Endothelial cell (in vitro differentiated cells): Measurements from ENCODE around the gene LCE2D. TPM values are rescaled to one million over a fixed set of nuclear protein-coding genes. Genes with fewer than 3 reads are reported as not detected.

Source experiments
- DNase-seq: peaks from one replicate; pipeline ENCODE4 v3.0.0; 2021; ENCODE audit warnings: low spot score
- H3K27ac Mint-ChIP-seq: one replicate; pipeline ENCODE4 v1.8.0; 2021; ENCODE audit warnings: mixed read lengths, inconsistent platforms; ENCODE audit not compliant: unreplicated experiment
- H3K27me3 Mint-ChIP-seq: one replicate; pipeline ENCODE4 v1.8.0; 2021; ENCODE audit warnings: mild to moderate bottlenecking, moderate library complexity, mixed read lengths, inconsistent platforms; ENCODE audit not compliant: unreplicated experiment
- H3K36me3 Mint-ChIP-seq: one replicate; pipeline ENCODE4 v1.8.0; 2021; ENCODE audit warnings: mild to moderate bottlenecking, low read depth, mixed read lengths, inconsistent platforms; ENCODE audit not compliant: unreplicated experiment
- H3K4me1 Mint-ChIP-seq: one replicate; pipeline ENCODE4 v1.8.0; 2021; ENCODE audit warnings: mild to moderate bottlenecking, mixed read lengths, inconsistent platforms; ENCODE audit not compliant: unreplicated experiment
- H3K4me3 Mint-ChIP-seq: one replicate; pipeline ENCODE4 v1.8.0; 2021; ENCODE audit warnings: mild to moderate bottlenecking, mixed read lengths, inconsistent platforms; ENCODE audit not compliant: unreplicated experiment
- H3K9me3 Mint-ChIP-seq: one replicate; pipeline ENCODE4 v1.8.0; 2021; ENCODE audit warnings: mixed read lengths, inconsistent platforms; ENCODE audit not compliant: unreplicated experiment
- long read RNA-seq: library from polyadenylated mRNA; unstranded; transcript quantifications from one replicate; pipeline ENCODE4 v2.0.0, GENCODE V29; 2020; ENCODE audit not compliant: unreplicated experiment
- total RNA-seq: library from RNA; stranded (reverse); fragmentation: NEBNext Ultra II Directional; extraction: Animal tissue kit (Norgen Biotek cat#: 25700); gene quantifications from one replicate; pipeline ENCODE4 v1.2.1, GENCODE V29; 2021; ENCODE audit not compliant: unreplicated experiment
- TF ChIP-seq, protein P1 (sequence below): fragments of 200-600 bp; sonication (generic); IDR thresholded peaks from one replicate; pipeline ENCODE4 v1.5.0; 2021; ENCODE audit warnings: antibody characterized with exemption; ENCODE audit not compliant: unreplicated experiment

LCE2D gene, protein sequence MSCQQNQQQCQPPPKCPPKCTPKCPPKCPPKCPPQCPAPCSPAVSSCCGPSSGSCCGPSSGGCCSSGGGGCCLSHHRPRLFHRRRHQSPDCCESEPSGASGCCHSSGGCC
- total RNA-seq = not detected
- long read RNA-seq = 0 reads

GRCh38 chr1:152663098-152663497, at the start of gene LCE2D:
LCE2D (plus strand) TSS chr1:152663380; CDS start chr1:152664106, 726 bp downstream.
- Mint-ChIP-seq H3K4me1 (no peaks in the 10 kb centered on the region), H3K4me3 (no peak within 1 kb of the TSS), H3K36me3 (no peaks in the 10 kb centered on the region), H3K27me3 (peaks cover 1% of the 10 kb centered on the region), H3K9me3 (no peaks in the 10 kb centered on the region), H3K27ac (no peak within 1 kb of the TSS)
- no peak for DNase-seq
- TF ChIP-seq, protein P1, sequence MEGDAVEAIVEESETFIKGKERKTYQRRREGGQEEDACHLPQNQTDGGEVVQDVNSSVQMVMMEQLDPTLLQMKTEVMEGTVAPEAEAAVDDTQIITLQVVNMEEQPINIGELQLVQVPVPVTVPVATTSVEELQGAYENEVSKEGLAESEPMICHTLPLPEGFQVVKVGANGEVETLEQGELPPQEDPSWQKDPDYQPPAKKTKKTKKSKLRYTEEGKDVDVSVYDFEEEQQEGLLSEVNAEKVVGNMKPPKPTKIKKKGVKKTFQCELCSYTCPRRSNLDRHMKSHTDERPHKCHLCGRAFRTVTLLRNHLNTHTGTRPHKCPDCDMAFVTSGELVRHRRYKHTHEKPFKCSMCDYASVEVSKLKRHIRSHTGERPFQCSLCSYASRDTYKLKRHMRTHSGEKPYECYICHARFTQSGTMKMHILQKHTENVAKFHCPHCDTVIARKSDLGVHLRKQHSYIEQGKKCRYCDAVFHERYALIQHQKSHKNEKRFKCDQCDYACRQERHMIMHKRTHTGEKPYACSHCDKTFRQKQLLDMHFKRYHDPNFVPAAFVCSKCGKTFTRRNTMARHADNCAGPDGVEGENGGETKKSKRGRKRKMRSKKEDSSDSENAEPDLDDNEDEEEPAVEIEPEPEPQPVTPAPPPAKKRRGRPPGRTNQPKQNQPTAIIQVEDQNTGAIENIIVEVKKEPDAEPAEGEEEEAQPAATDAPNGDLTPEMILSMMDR = no peak

DNA sequence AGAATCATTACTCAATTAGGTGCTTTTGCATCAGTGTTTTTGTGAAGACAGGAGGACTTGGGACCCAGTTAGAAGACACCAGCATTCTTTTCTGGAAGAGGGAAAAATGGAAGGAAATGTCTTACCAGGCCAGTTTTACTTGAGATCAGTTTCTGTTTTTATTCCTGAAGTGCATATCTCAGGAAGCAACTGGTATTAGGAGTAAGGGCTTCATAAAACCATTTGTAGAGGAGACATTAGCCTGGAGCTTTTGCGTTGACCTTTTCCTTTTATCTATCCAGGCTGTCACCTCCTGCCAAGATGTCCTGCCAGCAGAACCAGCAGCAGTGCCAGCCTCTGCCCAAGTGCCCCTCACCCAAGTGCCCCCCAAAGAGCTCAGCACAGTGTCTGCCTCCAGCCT, 49.7 kb upstream of the LCE2D start, which contains the start of gene LCE3B:
Gene LCE3B (plus strand): TSS at position 301 of the 400 bp plus-strand sequence. CDS start 0 bp downstream, at position 301.
- no peak for DNase-seq
- H3K9me3 Mint-ChIP-seq = peaks cover 9% of the 10 kb centered on the region
- H3K36me3 Mint-ChIP-seq = peaks cover 2% of the 10 kb centered on the region
- TF ChIP-seq, protein P1 = no peak
- no peaks in the 10 kb centered on the region for H3K4me1 Mint-ChIP-seq
- H3K4me3 Mint-ChIP-seq = no peak within 1 kb of the TSS
- no peak within 1 kb of the TSS for H3K27ac Mint-ChIP-seq
- H3K27me3 Mint-ChIP-seq = no peaks in the 10 kb centered on the region

GRCh38 chr1:152621993-152622392, 41.2 kb upstream of the LCE2D start:
- Mint-ChIP-seq H3K4me1 (peaks cover 17% of the 10 kb centered on the region), H3K27me3 (peaks cover 2% of the 10 kb centered on the region), H3K27ac (no peak overlapping the region), H3K4me3 (no peak overlapping the region), H3K9me3 (peaks cover 18% of the 10 kb centered on the region), H3K36me3 (peaks cover 7% of the 10 kb centered on the region)
- DNase-seq = no peak
- TF ChIP-seq, protein P1 = no peak

DNA sequence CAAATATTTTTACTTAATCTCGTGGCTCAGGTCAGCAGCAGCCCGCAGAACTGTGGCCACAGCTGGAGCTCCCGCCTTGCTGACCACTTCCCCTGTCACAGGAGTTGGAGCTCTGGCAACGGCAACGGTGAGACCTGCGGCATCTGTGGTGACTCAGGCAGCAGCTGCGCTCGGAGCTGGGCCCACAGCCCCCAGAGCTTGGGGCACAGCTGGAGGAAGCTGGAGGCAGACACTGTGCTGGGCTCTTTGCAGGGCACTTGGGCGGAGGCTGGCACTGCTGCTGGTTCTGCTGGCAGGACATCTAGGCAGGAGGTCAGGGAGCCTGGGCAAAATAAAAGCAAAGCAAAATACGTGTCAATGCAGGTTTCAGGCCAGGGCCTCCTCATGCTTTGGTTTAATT, 40.4 kb upstream of the LCE2D start, which contains the start of gene LCE3A:
Gene LCE3A (minus strand): TSS at position 301 of the 400 bp plus-strand sequence. CDS start 0 bp downstream, at position 301.
- Mint-ChIP-seq H3K27me3 (peaks cover 2% of the 10 kb centered on the region), H3K27ac (no peak within 1 kb of the TSS), H3K36me3 (peaks cover 7% of the 10 kb centered on the region), H3K9me3 (peaks cover 13% of the 10 kb centered on the region), H3K4me3 (no peak within 1 kb of the TSS), H3K4me1 (peaks cover 17% of the 10 kb centered on the region)
- DNase-seq = no peak
- TF ChIP-seq, protein P1 = no peak

GRCh38 chr1:152623203-152623844, 39.9 kb upstream of the LCE2D start:
- peaks cover 7% of the 10 kb centered on the region for H3K36me3 Mint-ChIP-seq
- H3K9me3 Mint-ChIP-seq = peaks cover 11% of the 10 kb centered on the region
- H3K4me1 Mint-ChIP-seq = peaks cover 17% of the 10 kb centered on the region
- no peak overlapping the region for H3K4me3 Mint-ChIP-seq
- DNase-seq = no peak
- H3K27ac Mint-ChIP-seq = no peak overlapping the region
- peaks cover 2% of the 10 kb centered on the region for H3K27me3 Mint-ChIP-seq
- TF ChIP-seq, protein P1 = peak; percentile 44
